Rectal smooth muscle tissue (tissue), 1 donor: ENCODE results near the gene TP63.
"Not testable (repeated sequence)": the region's sequence is repeated elsewhere in the genome, so short reads cannot be mapped to it uniquely, and the experiment has no call there.

Experiments
- H3K27ac ChIP-seq: one replicate; pipeline ENCODE4 v1.7.0; 2013; ENCODE audit warnings: low read depth, low read length, inconsistent platforms
- H3K27me3 ChIP-seq: one replicate; pipeline ENCODE4 v1.7.0; 2013; ENCODE audit warnings: low read length; ENCODE audit not compliant: control insufficient read depth, insufficient read depth
- H3K36me3 ChIP-seq: one replicate; pipeline ENCODE4 v1.7.0; 2013; ENCODE audit warnings: low read length; ENCODE audit not compliant: control insufficient read depth, insufficient read depth
- H3K4me1 ChIP-seq: one replicate; pipeline ENCODE4 v1.7.0; 2013; ENCODE audit warnings: low read length; ENCODE audit not compliant: control insufficient read depth, insufficient read depth
- H3K4me3 ChIP-seq: one replicate; pipeline ENCODE4 v1.7.0; 2013; ENCODE audit warnings: low read length
- H3K9ac ChIP-seq: one replicate; pipeline ENCODE4 v1.7.0; 2013; ENCODE audit warnings: low read length

Gene TP63

DNA sequence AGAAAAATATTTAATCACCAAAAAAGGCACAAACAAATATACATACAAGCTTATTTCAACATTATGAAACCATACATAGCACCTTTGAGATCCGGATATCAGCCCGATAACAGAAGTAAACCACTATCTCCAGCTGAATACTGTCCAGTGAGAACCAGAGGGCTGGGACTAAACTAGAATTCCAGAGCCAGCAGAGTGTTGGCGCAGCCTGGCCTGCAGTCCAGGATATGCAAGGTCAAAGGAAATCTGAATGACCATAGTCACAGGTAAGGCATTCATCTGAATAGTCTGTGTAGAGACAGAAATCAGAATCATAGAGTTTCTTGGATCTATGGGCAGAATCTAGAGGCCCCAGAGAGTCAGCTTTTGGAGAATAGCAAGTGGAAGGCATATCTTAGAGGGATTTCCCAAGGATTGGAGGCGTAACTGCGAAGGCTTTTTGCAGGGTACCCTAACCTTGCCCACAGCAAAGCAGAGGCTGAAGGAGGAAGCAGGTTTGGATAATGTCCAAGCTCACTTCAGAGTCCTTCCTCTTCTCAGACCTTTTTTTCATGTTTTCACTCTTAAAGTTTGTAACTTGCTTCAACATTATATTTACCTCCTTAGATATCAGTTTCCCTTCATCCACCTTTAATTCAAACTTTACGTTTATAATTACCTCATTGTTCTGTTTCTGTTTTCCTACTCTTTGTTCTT, 32.5 kb upstream of the TP63 start:
- Histone ChIP-seq H3K36me3 (no peaks in the 10 kb centered on the region), H3K4me1 (no peaks in the 10 kb centered on the region), H3K4me3 (no peak overlapping the region), H3K27ac (no peak overlapping the region), H3K9ac (no peak overlapping the region), H3K27me3 (no peaks in the 10 kb centered on the region)

DNA sequence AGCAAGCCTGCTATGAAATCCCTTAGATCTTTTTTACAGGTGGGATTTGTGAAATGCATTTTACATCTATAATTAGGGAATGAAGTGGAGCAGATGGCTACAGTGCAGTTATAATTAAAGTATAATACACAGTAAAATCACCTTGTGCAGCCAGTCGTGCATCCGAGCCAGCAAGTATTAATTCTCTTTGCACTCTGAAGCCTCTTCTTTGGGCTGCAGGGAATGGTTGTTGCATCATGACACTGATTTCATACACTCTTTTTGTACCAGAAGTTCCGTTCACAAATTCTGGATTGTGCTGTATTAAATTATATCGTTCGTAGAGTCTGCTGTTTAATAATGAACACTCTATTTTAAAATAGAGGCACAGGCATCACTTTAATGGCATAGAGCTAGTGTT, 28.7 kb upstream of the TP63 start:
- no peaks in the 10 kb centered on the region for H3K27me3 ChIP-seq
- H3K27ac ChIP-seq, result no peak overlapping the region
- no peaks in the 10 kb centered on the region for H3K4me1 ChIP-seq
- H3K4me3 ChIP-seq, result no peak overlapping the region
- H3K36me3 ChIP-seq, result no peaks in the 10 kb centered on the region
- no peak overlapping the region for H3K9ac ChIP-seq

DNA sequence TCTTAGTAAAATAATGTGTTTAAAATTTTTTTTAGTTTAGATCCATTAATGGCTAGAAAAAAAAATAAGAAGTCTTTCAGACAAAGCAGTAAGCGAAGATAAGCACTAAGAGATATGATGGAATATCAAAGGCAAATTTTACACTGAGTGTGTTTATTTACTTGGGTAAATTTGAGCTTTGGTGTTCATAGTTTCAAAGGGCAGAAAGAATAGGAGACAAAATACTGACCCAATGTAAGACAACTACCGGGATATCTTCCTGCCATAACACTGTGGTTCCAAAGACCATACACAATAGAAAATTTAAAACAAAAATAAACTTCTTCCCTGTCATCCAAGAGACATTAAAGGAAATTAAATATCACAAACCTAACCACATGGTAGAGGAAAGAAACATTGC, 25.5 kb upstream of the TP63 start:
- H3K4me3 ChIP-seq, result no peak overlapping the region
- H3K27ac ChIP-seq, result no peak overlapping the region
- H3K27me3 ChIP-seq, result no peaks in the 10 kb centered on the region
- no peak overlapping the region for H3K9ac ChIP-seq
- no peaks in the 10 kb centered on the region for H3K4me1 ChIP-seq
- no peaks in the 10 kb centered on the region for H3K36me3 ChIP-seq

DNA sequence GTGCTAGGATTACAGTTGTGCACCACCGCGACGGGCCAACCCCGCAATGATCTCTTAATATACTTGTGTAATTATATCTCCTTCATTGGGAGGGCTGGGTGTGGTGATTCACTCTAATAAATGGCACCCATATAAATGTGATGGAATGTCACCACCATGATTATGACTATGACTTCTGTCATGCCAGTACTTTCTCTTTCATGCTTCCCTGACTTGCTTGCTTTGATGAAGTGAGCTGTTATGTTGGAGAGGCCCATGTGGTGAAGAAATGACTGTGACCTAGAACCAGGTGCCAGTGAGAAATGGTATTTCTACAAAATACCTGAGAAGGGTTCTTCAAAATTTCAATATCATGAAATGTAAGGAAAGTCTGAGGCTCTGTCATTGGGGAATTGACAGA, 24.4 kb upstream of the TP63 start:
- no peaks in the 10 kb centered on the region for H3K36me3 ChIP-seq
- H3K4me1 ChIP-seq, result no peaks in the 10 kb centered on the region
- no peak overlapping the region for H3K4me3 ChIP-seq
- no peak overlapping the region for H3K9ac ChIP-seq
- no peaks in the 10 kb centered on the region for H3K27me3 ChIP-seq
- H3K27ac ChIP-seq, result no peak overlapping the region

DNA sequence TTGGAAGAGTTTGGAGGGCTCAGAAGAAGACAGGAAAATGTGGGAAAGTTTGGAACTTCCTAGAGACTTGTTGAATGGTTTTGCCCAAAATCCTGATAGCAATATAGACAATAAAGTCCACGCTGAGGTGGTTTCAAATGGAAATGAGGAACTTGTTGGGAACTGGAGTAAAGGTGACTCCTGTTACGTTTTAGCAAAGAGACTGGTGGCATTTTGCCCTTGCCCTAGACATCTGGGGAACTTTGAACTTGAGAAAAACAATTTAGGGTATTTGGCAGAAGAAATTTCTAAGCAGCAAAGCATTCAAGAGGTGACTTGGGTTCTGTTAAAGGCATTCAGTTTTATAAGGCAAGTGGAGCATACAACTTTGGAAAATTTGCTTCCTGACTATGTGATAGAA, 18.5 kb upstream of the TP63 start:
- not testable (repeated sequence) for H3K36me3 ChIP-seq, H3K27ac ChIP-seq, H3K27me3 ChIP-seq, H3K9ac ChIP-seq, H3K4me3 ChIP-seq, H3K4me1 ChIP-seq

DNA sequence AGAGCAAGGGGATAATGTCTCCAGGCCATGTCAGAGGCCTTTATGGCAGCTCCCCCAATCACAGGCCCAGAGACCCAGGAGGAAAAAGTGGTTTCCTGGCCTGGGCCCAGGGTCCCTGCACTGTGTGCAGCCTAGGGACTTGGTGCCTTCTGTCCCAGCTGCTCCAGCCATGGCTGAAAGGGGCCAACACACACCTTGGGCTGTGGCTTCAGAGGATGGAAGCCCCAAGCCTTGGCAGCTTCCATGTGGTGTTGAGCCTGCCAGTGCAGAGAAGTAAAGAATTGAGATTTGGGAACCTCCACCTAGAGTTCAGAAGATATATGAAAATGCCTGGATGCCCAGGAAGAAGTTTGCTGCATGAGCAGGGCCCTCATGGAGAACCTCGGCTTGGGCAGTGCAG, 18.1 kb upstream of the TP63 start:
- Histone ChIP-seq H3K36me3 (no peaks in the 10 kb centered on the region), H3K27ac (no peak overlapping the region), H3K4me1 (no peaks in the 10 kb centered on the region), H3K4me3 (no peak overlapping the region), H3K27me3 (no peaks in the 10 kb centered on the region), H3K9ac (no peak overlapping the region)

DNA sequence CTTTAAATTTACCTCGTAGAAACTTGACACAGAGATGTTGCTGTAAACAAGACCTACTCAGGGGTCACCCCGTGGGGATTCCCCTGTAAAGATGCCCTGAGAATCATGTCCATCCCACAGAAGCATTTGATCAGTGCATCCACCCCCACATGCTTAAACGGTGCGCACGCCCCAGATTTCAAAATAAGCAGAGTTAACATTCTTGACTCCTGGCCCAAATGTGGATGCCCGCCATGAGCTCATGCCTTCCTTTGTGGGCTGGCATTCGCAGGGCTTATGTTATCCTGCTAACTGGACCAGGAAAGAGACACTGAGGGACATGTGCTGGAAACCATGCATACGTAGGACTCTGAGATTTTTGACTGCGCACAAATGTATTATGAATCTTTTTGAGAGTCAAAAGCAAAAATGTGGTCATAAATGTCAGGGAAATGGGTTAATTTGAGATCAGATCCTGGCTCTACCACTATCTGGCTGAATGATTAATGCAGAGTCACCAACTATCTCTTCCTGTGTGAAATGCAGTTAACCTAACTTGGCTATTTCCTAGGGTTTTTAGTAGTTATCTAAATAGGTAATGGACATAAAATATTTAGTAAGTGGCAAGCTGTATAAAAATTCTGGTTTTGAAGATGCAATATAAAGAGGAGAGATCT, 9.1 kb upstream of the TP63 start:
- Histone ChIP-seq H3K27me3 (no peaks in the 10 kb centered on the region), H3K36me3 (no peaks in the 10 kb centered on the region), H3K4me1 (no peaks in the 10 kb centered on the region), H3K27ac (no peak overlapping the region), H3K4me3 (no peak overlapping the region), H3K9ac (no peak overlapping the region)

DNA sequence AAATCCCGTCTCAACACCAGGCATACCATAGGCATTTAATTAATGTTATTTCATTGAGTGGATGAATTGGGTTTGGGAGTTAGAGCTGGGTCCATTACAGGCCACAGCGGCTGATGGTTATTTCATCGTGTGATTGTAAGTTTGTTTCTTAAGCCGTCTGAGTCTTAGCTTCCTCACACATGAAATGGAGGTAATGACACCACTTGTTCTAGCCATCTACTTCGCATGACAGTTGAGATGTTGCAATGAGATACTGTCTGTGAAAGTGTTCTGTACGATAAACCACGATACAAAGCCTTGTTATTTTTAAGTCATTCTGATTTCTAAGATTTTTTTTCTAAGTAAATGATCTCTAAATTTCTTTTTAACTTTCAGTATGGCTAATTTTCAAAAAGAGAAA, 8.6 kb upstream of the TP63 start:
- Histone ChIP-seq H3K4me1 (no peaks in the 10 kb centered on the region), H3K36me3 (no peaks in the 10 kb centered on the region), H3K9ac (no peak overlapping the region), H3K4me3 (no peak overlapping the region), H3K27ac (no peak overlapping the region), H3K27me3 (no peaks in the 10 kb centered on the region)

DNA sequence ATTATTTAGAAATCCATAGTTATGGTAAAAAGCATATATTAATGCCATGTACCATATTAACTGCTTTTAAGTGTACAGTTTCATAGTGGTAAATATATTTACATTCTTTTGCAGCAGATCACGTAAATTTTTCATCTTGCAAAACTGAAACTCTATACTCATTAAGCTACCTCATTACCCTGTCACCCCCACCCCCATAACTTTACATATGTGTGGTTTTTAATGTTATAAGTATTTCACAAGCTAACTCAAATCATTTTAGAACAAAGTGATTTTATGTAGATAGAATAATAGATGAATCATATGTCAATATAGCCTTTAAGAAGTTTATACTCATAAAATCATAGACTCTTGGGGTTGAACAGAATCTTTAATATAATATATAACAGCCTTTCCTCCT, 7.1 kb upstream of the TP63 start:
- Histone ChIP-seq H3K27me3 (no peaks in the 10 kb centered on the region), H3K9ac (no peak overlapping the region), H3K4me3 (no peak overlapping the region), H3K27ac (no peak overlapping the region), H3K4me1 (no peaks in the 10 kb centered on the region), H3K36me3 (no peaks in the 10 kb centered on the region)

DNA sequence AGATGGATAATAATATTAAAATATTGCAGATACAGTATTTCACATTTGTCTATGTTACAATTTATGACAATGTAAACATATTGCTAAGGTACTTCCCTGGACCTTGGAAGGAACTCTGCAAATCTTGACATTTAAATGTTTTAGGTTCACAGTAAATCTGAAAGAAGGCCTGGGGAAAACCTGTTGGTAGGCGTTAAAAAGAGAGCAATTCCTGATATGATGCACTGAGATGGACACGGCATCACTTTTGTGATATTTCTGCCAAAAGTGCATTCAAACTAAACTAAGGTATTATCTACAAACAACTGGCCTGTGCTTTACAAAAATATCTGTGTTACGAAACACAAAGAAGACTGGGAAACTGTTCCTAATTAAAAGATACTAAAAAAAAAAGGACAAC, 6.1 kb upstream of the TP63 start:
- H3K36me3 ChIP-seq, result no peaks in the 10 kb centered on the region
- H3K4me1 ChIP-seq, result no peaks in the 10 kb centered on the region
- no peaks in the 10 kb centered on the region for H3K27me3 ChIP-seq
- no peak overlapping the region for H3K27ac ChIP-seq
- H3K4me3 ChIP-seq, result no peak overlapping the region
- H3K9ac ChIP-seq, result no peak overlapping the region

DNA sequence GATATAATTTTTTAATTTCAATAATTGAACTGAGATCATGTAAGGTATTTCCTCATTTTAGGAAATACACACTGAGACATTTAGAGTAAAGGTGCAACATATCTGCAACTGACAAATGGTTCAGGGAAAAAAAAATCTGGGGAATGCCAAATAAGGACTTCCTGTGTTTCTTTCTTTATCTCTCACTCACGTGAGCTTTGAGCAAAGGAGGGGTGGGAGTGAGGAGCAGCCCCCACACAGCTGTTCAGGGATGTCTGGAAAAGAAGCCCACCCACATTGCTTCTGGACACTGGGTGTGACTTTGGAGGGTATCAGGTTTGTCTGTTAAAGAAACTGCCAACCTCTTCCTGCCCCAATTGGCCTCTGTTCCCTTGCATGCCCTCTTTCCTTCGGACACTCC, 5.6 kb upstream of the TP63 start:
- Histone ChIP-seq H3K27ac (no peak overlapping the region), H3K27me3 (no peaks in the 10 kb centered on the region), H3K4me1 (no peaks in the 10 kb centered on the region), H3K9ac (no peak overlapping the region), H3K4me3 (no peak overlapping the region), H3K36me3 (no peaks in the 10 kb centered on the region)

DNA sequence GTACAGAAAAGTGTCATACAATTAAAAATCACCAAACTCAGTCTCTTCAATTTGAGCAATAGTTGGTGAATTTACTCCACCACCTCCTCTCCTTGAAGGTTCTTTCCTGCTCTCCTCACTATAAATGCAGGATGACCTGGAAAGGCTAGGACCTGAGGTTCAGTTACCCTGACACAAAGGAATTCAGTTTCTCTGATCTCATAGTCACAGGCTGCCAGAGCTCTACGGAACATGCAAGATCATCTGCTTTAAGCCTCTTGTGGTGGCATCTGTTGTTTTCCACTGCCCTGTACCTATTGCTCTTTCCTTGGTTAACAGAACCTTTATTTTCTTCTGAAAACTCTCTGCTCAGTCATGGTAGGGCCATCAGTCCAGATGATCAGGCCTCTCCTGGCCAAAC, 4.9 kb upstream of the TP63 start:
- no peaks in the 10 kb centered on the region for H3K27me3 ChIP-seq
- H3K9ac ChIP-seq, result no peak overlapping the region
- H3K4me1 ChIP-seq, result no peaks in the 10 kb centered on the region
- no peak overlapping the region for H3K4me3 ChIP-seq
- H3K36me3 ChIP-seq, result no peaks in the 10 kb centered on the region
- H3K27ac ChIP-seq, result no peak overlapping the region

DNA sequence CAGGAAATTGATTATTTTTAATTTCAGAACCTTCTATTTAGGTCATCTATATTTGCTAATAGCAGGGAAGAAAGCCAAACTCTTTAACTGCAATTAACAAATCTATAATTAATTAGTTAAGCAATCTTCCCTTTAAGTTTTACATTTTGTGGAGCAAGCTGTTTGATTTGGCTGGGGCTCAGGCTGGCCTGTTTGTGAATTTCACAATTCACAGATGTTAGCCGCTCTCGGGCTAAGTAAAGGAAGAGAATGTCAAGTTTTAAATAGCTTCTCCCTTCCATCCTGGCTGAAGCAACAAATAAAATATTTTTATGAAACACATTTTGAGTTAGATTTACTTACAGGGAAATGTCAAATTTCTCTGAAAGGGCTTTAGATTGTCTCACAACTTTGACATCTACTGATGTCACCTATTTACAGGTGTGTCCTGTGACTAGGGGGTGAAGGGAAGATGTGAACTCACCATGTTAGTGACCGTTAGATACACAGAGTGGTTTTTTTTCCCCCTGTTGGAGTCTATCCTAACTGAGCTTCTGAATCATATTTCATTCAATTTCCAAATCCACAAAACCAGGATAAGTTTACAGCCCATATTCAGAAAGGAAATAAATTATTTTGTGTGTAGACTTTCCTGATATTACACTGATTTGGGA, 1.3 kb upstream of the TP63 start:
- Histone ChIP-seq H3K27ac (no peak overlapping the region), H3K9ac (no peak overlapping the region), H3K36me3 (no peaks in the 10 kb centered on the region), H3K4me1 (no peaks in the 10 kb centered on the region), H3K4me3 (no peak overlapping the region), H3K27me3 (no peaks in the 10 kb centered on the region)
